ENCODE data around the gene SUSD5.

The SUSD5 gene

GRCh38 chr3:33117461-33117860 is 101.1 kb downstream of the SUSD5 start:
- no peaks in the 10 kb centered on the region for H3K79me2 ChIP-seq (ENCODE audit: insufficient read depth, low read depth)
- no peak overlapping the region for H2AFZ ChIP-seq (ENCODE audit: low read depth)
- H3K4me2 ChIP-seq = no peak overlapping the region
- H3K4me3 ChIP-seq (IDR thresholded peaks at IDR 0.05; ENCODE audit: insufficient read depth, low read depth, low read length) = no peak overlapping the region
- no peaks in the 10 kb centered on the region for H4K20me1 ChIP-seq (ENCODE audit: insufficient read depth)
- no peak overlapping the region for H3K9ac ChIP-seq
- TF ChIP-seq CTCF (conservative IDR thresholded peaks at IDR 0.05; ENCODE audit: low read depth, low read length) = no peak
- no peaks in the 10 kb centered on the region for H3K4me1 ChIP-seq (ENCODE audit: low read depth, poor library complexity, severe bottlenecking)
- no peaks in the 10 kb centered on the region for H3K27me3 ChIP-seq (ENCODE audit: insufficient read depth, low read depth)
- no peak overlapping the region for H3K27ac ChIP-seq
- no peaks in the 10 kb centered on the region for H3K36me3 ChIP-seq (ENCODE audit: insufficient read depth)

- no peaks in the 10 kb centered on the region for H4K20me1 ChIP-seq (ENCODE audit: insufficient read depth)
- H3K4me3 ChIP-seq (IDR thresholded peaks at IDR 0.05; ENCODE audit: insufficient read depth, low read depth, low read length) = no peak overlapping the region
- no peak overlapping the region for H3K4me2 ChIP-seq
- no peak overlapping the region for H2AFZ ChIP-seq (ENCODE audit: low read depth)
- H3K9ac ChIP-seq = no peak overlapping the region
- no peak overlapping the region for H3K27ac ChIP-seq
- TF ChIP-seq CTCF (conservative IDR thresholded peaks at IDR 0.05; ENCODE audit: low read depth, low read length) = no peak
- no peaks in the 10 kb centered on the region for H3K79me2 ChIP-seq (ENCODE audit: insufficient read depth, low read depth)
- no peaks in the 10 kb centered on the region for H3K36me3 ChIP-seq (ENCODE audit: insufficient read depth)
- H3K4me1 ChIP-seq (ENCODE audit: low read depth, poor library complexity, severe bottlenecking) = no peaks in the 10 kb centered on the region
- no peaks in the 10 kb centered on the region for H3K27me3 ChIP-seq (ENCODE audit: insufficient read depth, low read depth)
These were observed 103.4 kb downstream of the SUSD5 start for GRCh38 chr3:33115024-33115768.

GRCh38 chr3:33114622-33115023 is 104.0 kb downstream of the SUSD5 start:
- H3K4me1 ChIP-seq (ENCODE audit: low read depth, poor library complexity, severe bottlenecking) = no peaks in the 10 kb centered on the region
- TF ChIP-seq CTCF (conservative IDR thresholded peaks at IDR 0.05; ENCODE audit: low read depth, low read length) = no peak
- no peak overlapping the region for H3K9ac ChIP-seq
- H3K36me3 ChIP-seq (ENCODE audit: insufficient read depth) = no peaks in the 10 kb centered on the region
- no peaks in the 10 kb centered on the region for H3K27me3 ChIP-seq (ENCODE audit: insufficient read depth, low read depth)
- no peak overlapping the region for H3K27ac ChIP-seq
- H3K4me3 ChIP-seq (IDR thresholded peaks at IDR 0.05; ENCODE audit: insufficient read depth, low read depth, low read length) = peak overlapping the region; percentile 58
- peak overlapping the region; percentile 96; the same call in 1 of the 2 replicates for H2AFZ ChIP-seq (ENCODE audit: low read depth)
- no peaks in the 10 kb centered on the region for H3K79me2 ChIP-seq (ENCODE audit: insufficient read depth, low read depth)
- no peaks in the 10 kb centered on the region for H4K20me1 ChIP-seq (ENCODE audit: insufficient read depth)
- no peak overlapping the region; the same call in 1 of the 2 replicates for H3K4me2 ChIP-seq

GRCh38 chr3:33113772-33114621 is 104.6 kb downstream of the SUSD5 start, which contains the start of gene CRTAP:
CRTAP (plus strand) TSS chr3:33114014; CDS start chr3:33114078, 64 bp downstream.
- Histone ChIP-seq H3K79me2 (ENCODE audit: insufficient read depth, low read depth) (no peaks in the 10 kb centered on the region), H3K4me2 (peak within 1 kb of the TSS; percentile 84), H2AFZ (ENCODE audit: low read depth) (peak within 1 kb of the TSS; percentile 96), H3K4me1 (ENCODE audit: low read depth, poor library complexity, severe bottlenecking) (no peaks in the 10 kb centered on the region), H3K4me3 (IDR thresholded peaks at IDR 0.05; ENCODE audit: insufficient read depth, low read depth, low read length) (peak within 1 kb of the TSS; percentile 58), H3K36me3 (ENCODE audit: insufficient read depth) (no peaks in the 10 kb centered on the region), H4K20me1 (ENCODE audit: insufficient read depth) (no peaks in the 10 kb centered on the region), H3K27ac (peak within 1 kb of the TSS; percentile 73), H3K27me3 (ENCODE audit: insufficient read depth, low read depth) (no peaks in the 10 kb centered on the region), H3K9ac (peak within 1 kb of the TSS; percentile 56; the same call in 1 of the 2 replicates)
- TF ChIP-seq CTCF (conservative IDR thresholded peaks at IDR 0.05; ENCODE audit: low read depth, low read length) = no peak
